WTC11 (cell line): ENCODE measurements around the gene TSKU.

Experiments
- TP53 ChIP-seq: sonication (generic); formaldehyde crosslinking; IDR thresholded peaks from 2 replicates; pipeline ENCODE4 v1.8.1; 2023; ENCODE audit warnings: mild to moderate bottlenecking, missing genetic modification reagents
- TF ChIP-seq, protein P1 (sequence below): fragments of 200-600 bp; IDR thresholded peaks from 2 replicates; pipeline ENCODE4 v1.8.0; 2022; ENCODE audit warnings: antibody characterized with exemption
- TF ChIP-seq, protein P2 (sequence below): sonication (generic); formaldehyde crosslinking; conservative IDR thresholded peaks from 2 replicates; pipeline ENCODE4 v1.8.1; 2022; ENCODE audit warnings: mild to moderate bottlenecking, missing genetic modification reagents

DNA sequence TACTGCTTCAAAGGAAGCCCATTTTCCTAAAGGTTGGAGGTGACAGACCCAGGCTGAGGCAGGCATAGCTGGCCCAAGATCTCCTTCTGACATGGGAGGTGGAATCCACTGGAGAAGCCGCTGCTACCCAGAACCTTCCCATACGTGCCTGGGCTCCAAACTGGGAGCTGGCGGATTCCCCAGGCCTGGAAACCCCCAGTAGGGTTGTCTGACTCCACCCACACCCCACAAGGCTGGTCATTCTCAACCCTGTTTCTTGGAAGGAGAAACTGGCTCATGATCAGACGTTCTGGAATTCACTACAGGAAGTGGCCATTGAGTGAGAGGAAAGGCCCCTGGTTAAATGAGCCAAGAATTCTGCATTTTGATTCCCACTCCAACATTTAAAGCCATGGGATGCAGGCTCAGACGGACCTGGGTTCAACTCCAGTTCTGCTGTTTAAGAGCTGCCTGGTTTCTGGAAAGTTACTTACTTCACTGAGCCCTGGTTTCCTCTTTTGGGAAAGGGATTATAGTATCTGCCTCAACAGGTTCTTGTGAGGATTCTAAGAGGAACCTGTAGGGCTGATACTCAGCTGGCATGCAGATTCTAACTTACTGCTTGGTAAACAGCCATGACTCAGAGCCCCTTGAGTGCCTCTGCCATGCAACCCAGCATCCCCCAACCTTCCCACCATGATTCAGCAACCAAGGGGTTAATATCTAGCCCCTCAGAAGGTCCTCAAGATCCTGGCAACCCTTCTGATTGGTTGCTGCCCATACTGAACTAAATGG, 19.4 kb upstream of the TSKU start:
- TF ChIP-seq TP53 (CRISPR knock-in tag) = no peak
- TF ChIP-seq, protein P1, sequence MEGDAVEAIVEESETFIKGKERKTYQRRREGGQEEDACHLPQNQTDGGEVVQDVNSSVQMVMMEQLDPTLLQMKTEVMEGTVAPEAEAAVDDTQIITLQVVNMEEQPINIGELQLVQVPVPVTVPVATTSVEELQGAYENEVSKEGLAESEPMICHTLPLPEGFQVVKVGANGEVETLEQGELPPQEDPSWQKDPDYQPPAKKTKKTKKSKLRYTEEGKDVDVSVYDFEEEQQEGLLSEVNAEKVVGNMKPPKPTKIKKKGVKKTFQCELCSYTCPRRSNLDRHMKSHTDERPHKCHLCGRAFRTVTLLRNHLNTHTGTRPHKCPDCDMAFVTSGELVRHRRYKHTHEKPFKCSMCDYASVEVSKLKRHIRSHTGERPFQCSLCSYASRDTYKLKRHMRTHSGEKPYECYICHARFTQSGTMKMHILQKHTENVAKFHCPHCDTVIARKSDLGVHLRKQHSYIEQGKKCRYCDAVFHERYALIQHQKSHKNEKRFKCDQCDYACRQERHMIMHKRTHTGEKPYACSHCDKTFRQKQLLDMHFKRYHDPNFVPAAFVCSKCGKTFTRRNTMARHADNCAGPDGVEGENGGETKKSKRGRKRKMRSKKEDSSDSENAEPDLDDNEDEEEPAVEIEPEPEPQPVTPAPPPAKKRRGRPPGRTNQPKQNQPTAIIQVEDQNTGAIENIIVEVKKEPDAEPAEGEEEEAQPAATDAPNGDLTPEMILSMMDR = no peak
- TF ChIP-seq, protein P2, sequence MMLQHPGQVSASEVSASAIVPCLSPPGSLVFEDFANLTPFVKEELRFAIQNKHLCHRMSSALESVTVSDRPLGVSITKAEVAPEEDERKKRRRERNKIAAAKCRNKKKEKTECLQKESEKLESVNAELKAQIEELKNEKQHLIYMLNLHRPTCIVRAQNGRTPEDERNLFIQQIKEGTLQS (CRISPR knock-in tag) = no peak
